ENCODE measurements around the gene SMPDL3B.
A peak's percentile ranks its signal among the peaks of the same experiment; 100 is the strongest.
"Not testable (repeated sequence)": the region's sequence is repeated elsewhere in the genome, so short reads cannot be mapped to it uniquely, and the experiment has no call there.

The SMPDL3B gene

DNA sequence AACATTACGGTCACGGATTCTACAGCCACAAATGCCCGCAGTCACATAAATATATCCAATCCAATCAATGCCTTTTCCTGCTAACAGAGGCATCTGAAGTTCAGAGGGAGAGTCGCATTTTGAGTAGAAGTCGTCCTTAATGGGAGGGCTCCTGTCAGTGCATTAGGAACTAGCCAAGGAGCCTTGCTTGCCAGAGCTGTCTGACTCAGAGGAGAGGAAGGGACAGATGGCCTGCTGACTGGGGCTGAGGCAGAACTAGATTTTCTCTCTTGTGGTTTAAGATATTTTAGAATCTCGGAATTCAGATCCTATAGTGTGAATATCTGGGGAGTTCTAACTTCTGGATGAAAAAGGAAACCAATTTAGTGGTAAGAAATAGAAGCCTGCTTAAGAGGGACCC lies 35.6 kb downstream of the SMPDL3B start:
- DNase-seq (ENCODE audit: low spot score) = no peak

DNA sequence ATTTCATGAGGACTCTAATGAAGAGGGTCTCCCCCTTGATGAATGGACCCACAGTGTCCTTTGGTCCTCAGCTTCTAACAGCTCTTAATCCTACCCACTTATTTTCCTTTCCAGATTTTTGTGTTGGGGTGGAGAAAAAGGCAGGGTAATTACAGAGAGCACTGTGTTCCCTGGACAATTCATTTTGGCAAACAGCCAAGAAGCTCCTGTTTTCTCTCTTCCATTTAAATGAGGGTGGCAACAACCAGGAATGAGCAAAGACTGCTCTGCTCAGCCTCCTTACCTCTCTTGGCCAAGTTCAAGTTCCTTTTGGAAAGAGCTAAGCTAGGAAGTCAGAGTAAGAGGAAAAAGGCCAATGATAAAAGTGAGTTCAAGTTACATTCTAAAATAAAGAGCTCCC lies 36.9 kb downstream of the SMPDL3B start:
- no peak for DNase-seq (ENCODE audit: low spot score)

DNA sequence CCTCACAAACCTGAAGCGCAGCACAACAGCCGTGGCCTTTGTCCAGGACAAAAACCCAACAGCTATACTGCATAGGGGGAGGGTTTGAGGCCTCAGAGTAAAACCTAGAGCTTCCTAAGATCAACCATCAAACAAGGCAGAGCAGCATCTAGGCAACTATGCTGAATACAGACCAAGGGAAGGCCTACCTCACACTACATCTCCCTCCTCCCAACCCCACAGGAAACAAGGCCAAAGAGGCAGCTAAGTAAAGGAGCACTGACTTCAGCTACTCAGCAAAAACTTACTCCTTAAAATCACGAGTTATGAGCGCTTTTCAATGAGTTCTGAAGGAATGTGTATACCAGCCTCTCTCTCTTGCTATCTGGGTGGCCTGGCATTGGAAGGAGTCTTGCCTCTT lies 37.3 kb downstream of the SMPDL3B start:
- DNase-seq (ENCODE audit: low spot score) = no peak

DNA sequence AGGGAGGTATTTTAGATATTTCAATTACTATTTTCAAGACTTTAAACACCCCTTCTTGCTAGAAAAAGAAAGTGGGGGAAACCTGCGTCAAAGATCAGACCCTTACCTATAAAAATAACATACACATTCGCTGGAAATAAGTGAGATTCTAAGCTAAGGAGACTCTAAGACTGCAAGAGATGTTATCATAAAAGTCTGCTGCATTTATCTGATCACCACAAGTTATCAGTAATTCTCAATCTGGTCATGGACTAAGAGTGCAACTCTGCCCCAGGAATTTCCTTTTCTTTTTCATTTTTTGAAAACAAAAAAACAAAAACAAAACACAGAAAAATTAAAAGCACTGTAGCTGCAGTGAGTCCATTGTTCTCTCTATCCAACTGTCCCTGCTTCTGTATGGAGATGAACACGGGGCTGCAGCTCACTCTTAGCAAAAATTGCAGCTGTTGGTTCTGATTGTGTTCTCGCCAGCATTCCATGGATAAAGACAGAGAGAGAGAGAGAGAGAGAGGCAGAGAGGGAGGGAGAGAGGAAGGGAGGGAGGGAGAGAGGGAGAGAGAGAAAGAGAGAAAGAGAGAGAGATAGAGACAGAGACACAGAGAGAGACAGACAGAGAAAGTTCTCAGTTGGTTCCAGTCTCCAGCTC lies 39.1 kb downstream of the SMPDL3B start:
- DNase-seq (ENCODE audit: low spot score) = no peak

DNA sequence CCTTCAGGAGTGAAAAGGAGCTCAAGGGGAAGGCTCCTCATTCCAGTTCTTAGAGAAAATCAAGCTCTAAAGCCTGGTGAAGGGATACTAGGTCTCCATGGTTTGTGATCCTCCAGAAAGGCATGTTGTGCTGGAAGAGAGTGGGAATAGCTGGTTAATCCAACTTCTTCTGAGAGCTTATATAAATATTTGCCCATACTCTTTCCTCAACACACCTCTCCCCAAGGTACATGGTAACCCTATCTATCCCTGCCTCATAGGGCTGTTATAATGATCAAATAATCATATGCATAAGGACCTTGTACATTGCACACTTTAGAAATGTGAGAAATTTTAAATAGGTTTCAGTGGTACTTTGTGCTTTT lies 39.6 kb downstream of the SMPDL3B start:
- no peak for DNase-seq (ENCODE audit: low spot score)

DNA sequence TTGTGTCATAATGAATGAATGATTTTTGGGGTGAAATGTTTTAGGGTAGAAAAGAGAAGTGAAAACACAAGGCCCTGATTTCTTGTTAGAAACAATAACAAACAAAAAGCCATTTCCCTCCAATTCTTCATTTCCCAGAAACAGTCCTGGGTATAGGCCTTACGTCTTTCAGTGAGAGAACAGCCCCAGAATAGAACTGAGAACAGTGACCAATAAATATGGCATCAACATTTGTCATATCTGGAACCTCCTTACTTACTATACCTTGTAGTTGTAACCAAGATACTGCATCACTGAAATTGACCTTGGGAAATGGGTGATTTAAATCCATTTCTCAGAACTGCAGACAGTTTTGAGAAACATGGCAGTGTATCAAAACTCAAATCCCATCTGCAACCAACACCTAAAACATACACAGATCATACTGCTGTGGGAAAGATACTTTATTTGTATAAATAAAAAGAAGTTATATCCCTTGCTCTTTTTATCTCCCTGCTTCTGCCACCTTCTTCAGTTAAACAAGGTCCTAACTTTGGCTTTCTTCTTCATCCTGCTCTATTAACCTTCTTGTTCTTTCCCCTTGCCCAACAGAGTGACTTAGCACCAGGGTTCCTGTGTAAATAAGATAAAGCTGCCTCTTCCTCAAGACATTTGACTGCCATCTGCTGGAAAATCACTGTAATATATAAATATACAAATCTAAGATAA lies 44.5 kb downstream of the SMPDL3B start:
- peak; percentile 53 for DNase-seq (ENCODE audit: low spot score)

DNA sequence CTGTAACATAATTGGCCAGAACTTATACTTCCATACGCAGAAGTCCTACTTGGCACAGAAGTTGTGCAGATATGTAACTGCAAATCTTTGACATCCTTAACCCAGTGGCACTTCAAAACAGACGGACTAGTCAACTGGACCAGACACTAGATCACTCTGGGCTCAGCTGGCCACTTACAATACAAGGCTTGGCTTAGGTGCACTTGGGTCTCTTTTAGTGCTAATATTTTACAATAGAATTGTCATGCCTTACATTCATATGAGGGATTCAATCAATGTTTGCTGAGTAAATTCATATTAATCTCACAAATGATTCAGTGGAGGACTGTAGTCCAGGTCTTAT lies 45.0 kb downstream of the SMPDL3B start:
- DNase-seq (ENCODE audit: low spot score) = no peak

DNA sequence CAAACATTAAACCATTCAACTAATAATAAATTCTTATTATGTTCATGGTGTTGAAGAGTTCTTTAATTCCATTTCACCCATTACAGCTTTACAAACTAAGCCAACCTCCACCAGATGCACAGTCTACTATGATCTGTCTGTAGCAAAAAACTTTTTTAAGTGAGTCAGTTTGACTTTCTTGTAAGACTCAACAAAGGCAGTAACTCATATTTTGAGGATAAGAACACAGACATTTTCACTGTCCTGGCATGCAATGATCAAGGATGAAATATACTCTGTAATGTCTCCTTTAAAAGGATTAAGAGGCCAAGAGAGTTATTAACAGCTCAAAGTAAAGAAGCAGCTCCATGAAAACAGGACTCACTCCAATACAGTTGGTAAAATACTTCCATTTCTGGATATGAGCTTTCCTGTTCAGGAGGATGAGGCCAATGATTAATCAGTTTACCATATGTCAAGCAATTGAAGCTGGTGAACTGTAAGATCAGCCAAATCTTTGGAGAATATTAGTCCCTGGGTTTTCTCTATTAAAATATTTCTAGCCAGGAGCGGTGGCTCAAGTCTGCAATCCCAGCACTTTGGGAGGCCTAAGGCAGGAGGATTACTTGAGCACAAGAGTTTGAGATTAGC lies 45.5 kb downstream of the SMPDL3B start:
- no peak for DNase-seq (ENCODE audit: low spot score)

DNA sequence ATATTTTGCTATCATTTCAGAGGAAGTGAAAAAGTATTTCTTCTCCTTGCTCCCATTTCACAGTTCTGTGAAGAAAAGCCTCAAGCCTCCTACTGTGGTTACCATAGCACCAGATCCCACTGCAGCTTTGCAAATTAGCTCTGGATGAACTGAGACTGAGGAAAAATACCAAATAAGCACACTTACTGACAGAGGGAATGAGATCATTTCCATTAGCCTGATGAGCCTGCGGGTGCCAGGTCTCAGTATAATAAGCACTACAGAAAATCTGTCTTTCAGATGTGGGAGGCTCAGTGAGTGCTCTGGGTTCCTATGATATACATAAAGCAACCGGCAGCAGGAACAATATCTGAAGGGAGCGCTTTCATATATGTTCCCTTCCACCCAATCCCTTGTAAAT lies 46.3 kb downstream of the SMPDL3B start:
- DNase-seq (ENCODE audit: low spot score) = no peak

DNA sequence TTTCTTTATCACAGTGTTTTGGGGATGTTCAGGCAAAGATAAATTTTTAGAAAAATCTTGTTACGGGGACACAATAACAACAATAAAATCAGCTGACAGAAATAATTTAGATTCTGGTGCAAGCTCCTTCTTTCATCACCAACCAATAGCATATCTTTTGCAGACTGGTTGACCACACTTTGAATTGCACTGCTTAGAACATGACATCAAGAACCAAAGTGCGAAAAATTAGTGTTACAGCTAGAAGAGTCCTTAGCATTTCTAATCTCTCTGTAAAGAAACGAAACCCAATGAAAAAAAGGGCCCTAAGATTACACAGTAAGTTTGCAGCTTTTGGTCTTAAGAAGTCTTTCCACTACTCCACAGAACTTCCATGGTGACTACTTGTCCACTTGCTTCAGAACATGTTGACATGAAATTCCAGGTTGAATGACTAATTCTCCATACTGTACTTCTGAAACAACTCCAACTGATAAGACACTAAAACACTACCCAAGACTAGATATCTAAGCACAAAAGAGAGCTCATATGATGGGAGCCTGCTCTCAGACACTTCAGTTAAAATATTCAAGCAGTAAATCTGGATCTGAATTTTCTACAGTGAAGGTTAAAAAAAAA lies 56.2 kb downstream of the SMPDL3B start:
- DNase-seq (ENCODE audit: low spot score) = no peak

DNA sequence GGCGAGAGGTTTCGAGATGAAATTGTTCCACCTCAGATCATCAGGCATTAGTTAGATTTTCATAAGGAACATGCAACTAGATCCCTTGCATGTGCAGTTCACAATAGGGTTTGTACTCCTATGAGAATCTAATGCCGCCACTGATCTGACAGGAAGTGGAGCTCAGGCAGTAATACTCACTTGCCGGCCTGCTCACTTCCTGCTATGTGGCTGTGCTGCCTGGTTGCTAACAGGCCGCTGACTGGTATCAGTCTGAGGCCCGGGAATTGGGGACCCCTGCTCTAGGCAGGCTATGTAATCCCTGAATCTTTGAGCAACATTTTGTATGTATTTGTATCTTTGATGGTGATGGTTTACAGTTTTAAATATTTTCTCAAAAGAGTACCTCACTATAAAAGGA lies 57.5 kb downstream of the SMPDL3B start:
- peak; percentile 64 for DNase-seq (ENCODE audit: low spot score)

DNA sequence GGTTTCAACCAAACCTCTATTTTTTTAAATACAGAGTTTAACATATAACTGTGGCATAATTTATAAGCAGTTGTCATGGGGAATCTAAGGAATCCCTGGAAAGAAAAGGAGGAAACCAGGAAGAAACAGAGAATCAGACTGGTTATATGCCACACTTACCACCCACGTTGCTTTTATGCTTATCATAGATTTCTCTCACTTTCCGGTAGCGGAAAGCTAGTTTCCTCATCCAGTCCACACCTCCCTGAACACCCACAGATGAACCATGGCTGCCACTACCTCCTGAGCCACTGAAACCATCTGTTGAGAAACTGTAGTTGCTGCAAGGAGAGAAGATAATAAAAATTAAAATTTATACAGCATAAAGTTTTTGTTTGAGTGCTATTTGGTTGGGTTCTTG lies 58.4 kb downstream of the SMPDL3B start:
- peak; percentile 19 for DNase-seq (ENCODE audit: low spot score)

DNA sequence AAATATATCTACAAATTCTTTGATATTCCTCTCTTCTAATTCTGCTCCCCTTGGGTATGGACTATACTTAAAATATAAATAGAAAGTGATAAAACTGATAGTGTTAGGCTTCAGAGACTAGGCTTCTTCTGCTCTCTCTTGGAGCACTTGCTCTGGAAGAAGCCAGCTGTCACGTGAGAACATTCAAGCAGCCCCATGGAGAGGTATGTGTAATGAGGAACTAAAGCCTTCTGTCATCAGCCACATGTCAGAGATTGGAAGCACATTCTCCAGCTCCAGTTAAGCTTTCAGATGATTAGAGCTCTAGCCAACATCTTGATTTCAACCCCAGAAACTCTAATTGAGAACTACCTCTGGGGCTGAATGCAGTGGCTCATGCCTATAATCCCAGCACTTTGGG lies 59.3 kb downstream of the SMPDL3B start:
- DNase-seq (ENCODE audit: low spot score) = no peak

DNA sequence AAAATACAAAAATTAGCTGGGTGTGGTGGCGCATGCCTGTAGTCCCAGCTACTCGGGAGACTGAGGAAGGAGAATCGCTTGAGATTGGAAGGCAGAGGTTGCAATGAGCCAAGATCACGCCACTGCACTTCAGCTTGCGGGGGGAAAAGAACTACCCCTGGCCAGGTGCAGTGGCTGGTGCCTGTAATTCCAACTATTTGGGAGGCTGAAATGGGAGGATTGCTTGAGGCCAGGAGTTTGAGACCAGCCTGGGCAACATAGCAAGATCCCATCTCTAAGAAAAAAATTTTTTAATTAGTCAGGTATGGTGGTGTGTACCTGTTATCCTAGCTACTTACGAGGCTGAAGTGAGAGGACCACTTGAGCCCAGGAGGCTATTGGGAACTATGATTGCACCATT lies 59.7 kb downstream of the SMPDL3B start:
- DNase-seq (ENCODE audit: low spot score) = not testable (repeated sequence)

DNA sequence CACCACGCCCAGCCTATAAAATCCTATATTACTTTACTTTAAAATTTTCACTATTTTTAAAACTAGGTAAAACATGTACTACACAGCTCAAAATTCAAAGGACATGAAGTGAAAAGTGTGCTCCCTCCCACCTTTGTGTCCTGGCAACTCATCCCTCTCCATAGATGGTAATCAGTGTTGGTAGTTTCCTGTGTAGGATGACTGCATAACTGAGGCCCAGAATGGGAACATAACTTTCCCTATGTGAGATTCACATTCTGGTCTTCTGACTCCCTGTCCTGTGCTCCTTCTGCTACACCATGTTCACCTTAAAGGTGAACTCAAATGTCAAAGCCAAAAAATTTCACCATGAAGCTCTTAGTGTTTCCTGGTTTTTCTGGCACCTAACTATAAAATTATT lies 64.3 kb downstream of the SMPDL3B start:
- no peak for DNase-seq (ENCODE audit: low spot score)

DNA sequence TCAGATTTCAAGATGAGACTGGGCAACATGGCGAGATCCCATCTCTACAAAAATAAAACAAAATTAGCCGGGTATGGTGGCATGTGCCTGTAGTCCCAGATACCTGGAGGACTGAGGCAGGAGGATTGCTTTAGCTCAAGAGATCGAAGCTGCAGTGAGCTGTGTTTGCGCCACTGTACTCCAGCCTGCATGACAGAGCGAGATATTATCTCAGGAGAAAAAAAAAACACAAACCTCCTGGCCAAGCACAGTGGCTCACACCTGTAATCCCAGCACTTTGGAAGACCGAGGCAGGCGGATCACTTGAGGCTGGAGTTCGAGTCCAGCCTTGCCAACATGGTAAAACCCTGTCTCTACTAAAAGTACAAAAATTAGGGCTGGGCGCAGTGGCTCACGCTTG lies 67.8 kb downstream of the SMPDL3B start:
- DNase-seq (ENCODE audit: low spot score) = no peak

DNA sequence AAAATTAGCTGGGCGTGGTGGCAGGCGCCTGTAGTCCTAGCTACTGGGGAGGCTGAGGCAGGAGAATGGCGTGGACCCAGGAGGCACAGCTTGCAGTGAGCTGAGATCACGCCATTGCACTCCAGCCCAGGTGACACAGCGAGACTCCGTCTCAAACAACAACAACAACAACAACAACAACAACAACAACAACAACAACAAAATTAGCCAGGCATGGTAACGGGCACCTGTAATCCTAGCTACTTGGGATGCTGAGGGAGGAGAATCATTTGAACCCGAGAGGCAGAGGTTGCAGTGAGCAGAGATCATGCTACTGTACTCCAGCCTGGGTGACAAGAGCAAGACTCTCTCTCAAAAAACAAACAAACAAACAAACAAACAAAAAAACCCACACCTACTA lies 68.3 kb downstream of the SMPDL3B start:
- DNase-seq (ENCODE audit: low spot score) = not testable (repeated sequence)

Data from CD4-positive, alpha-beta T cell treated with Interleukin-6 at 100 ng/mL for 8 hours (primary cell).